Cardiac fibroblast (primary cell): ENCODE measurements around the gene DDX3X.
"Not testable (repeated sequence)": the region's sequence is repeated elsewhere in the genome, so short reads cannot be mapped to it uniquely, and the experiment has no call there.

Source experiments
- DNase-seq, 2 donors: peaks; one replicate each; pipeline versions ENCODE4 v3.0.0 to v3.0.0-alpha.2; 2010; ENCODE audit warnings: low read depth in 2 of 2
- H3K4me3 ChIP-seq, 2 donors: replicated peaks in 1 of 2; 1 replicate in 1 of 2; 2 replicates in 1 of 2; pipeline ENCODE4 v1.5.1; 2011; ENCODE audit warnings: low read depth in 2 of 2, low read length in 2 of 2, mild to moderate bottlenecking in 2 of 2, moderate library complexity in 1 of 2
- TF ChIP-seq, protein P1 (sequence below): IDR thresholded peaks from one replicate; pipeline ENCODE4 v1.5.1; 2011; ENCODE audit warnings: low read depth, mild to moderate bottlenecking, low read length, inconsistent platforms

The DDX3X gene

DNA sequence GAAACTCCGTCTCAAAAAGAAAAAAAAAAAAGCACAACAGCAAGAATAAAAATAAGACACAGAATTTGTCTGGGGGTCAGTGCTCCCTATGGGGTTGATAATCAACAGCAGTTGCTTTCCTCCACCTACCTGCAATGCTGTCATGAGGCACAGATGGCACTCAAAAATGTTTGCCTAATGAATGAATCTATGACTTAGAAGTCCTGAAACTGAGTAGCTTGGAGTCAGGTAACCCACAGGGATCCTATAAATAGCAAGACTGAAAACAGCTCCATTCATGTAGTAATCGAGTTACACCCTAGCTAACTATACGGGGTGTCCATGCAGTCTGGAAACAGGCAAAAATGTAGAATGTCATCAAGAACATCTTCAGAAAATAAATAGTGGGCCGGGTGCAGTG lies 19.8 kb upstream of the DDX3X start:
- no peak for DNase-seq
- H3K4me3 ChIP-seq, result no peak overlapping the region
- TF ChIP-seq, protein P1, sequence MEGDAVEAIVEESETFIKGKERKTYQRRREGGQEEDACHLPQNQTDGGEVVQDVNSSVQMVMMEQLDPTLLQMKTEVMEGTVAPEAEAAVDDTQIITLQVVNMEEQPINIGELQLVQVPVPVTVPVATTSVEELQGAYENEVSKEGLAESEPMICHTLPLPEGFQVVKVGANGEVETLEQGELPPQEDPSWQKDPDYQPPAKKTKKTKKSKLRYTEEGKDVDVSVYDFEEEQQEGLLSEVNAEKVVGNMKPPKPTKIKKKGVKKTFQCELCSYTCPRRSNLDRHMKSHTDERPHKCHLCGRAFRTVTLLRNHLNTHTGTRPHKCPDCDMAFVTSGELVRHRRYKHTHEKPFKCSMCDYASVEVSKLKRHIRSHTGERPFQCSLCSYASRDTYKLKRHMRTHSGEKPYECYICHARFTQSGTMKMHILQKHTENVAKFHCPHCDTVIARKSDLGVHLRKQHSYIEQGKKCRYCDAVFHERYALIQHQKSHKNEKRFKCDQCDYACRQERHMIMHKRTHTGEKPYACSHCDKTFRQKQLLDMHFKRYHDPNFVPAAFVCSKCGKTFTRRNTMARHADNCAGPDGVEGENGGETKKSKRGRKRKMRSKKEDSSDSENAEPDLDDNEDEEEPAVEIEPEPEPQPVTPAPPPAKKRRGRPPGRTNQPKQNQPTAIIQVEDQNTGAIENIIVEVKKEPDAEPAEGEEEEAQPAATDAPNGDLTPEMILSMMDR, result no peak

DNA sequence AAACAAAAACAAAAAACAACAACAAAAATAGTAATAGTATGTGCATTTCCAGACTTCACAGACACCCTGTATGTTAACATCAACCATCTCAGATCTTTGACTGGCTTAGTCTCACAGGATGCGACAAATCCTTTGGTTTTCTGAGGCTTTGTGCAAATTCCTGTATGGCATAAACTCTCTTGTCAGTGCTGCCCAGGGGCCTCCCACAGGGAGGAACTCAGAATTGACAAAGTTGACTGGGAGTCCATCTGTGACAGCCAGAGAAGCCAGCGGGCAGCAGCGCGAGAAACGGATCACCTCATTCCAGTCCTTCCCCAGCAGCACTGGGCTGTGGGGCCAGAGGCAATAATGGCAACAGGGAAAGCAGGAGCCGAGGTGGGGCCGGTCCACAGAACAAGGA lies 19.1 kb upstream of the DDX3X start:
- TF ChIP-seq, protein P1, result no peak
- no peak for DNase-seq
- no peak overlapping the region for H3K4me3 ChIP-seq

DNA sequence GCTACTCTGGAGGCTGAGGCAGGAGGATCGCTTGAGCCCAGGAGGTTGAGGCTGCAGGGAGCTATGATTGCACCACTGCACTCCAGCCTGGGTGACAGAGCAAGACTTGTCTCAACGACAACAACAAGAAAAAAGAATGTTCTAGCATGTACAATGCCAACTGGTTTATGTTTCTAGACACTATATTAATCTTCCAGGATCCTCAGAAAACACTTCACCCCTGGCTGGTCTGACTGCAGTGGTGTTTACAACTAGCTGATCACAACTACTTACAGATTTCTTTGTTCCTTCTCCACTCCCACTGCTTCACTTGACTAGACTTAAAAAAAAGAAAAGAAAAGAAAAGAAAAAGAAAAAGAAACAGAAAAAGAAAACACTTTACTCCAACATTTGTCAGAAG lies 17.7 kb upstream of the DDX3X start:
- DNase-seq, H3K4me3 ChIP-seq: not testable (repeated sequence)

DNA sequence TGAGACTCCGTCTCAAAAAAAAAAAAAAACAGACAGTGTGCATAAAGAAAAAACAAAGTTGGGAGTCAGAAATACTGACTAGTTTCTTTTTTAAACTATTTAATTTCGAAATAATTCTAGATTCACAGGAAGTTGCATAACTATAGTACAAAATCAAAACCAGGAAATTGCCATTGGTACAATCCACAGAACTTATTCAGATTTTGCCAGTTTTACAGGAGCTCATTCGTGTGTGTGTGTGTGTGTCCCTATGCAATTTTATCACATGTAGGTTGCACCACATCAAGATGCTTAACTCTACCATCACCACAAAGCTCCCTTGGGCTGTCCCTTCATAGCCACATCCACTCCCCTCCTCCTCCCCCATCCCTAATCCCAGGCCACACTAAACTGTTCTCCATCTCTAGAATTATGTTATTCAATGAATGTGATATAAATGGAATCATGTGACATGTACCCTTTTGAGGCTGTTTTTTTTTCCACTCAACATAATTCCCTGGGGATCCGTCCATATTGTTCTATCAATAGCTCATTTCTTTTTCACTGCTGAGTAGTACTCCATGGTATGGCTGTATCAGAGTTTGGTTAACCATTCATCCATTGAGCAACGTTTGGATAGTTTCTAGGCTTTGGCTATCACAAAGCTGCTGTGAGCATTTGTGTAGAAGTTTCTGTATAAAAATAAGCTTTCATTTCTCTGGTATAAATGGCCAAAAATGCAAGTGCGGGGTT lies 16.3 kb upstream of the DDX3X start:
- no peak overlapping the region for H3K4me3 ChIP-seq
- DNase-seq, result peak; percentile 63 to 64
- TF ChIP-seq, protein P1, result no peak

DNA sequence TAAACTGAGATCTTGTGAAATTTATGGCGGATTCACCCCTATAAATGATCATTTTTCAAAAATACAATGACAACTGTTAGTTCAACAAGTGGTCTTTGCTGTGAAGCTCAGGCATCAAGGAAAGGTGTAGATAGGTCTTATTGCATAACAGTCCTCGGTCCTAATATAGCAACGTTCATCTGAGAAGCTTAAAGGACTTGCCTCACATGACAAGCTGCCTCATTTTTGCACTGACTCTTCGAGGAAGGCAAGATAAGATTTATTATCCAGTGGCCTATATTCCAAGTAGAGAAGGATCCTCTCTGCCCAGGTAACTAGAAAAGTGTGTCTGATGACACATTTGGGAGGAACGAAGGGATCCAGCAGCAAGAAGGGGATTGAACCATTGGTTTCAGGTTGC lies 13.6 kb upstream of the DDX3X start:
- TF ChIP-seq, protein P1, result no peak
- DNase-seq, result no peak
- no peak overlapping the region for H3K4me3 ChIP-seq

DNA sequence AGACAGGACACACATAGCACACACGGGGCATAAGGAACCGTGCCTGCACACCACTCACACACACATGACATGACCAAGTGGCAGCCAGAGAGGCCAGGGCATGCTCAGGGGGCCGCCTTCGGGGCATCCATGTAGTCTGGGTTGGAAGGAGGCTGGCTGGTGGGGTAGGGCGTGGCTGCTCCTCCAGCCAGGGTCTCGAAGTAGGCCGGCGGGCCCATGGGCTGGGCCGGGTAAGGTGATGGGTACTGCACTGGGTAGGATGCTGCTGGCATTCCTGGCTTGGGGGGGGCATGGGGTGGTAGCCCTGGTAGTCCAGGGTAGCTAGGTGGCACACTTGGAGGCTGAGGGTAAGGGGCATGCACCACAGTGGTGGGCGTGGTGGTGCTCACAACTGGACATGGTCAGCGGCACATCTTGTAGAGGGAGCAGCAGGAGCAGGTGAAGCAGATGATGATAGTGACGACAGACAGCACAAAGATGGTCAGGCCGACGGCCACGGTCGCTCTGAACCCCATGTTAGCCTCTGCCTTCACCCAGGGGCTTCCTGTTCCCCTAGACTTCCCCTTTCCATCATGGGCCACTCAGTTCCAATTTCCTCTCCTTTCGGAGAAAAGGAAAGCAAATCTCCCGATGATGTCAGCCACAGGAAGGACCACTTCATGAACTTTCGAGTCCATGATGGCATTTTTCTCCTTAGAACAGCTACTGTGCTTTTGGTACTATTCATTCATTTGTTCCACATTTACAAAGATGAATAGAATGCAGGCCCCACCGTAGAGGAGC lies 10.9 kb upstream of the DDX3X start:
- H3K4me3 ChIP-seq, result no peak overlapping the region
- TF ChIP-seq, protein P1, result no peak
- no peak for DNase-seq

DNA sequence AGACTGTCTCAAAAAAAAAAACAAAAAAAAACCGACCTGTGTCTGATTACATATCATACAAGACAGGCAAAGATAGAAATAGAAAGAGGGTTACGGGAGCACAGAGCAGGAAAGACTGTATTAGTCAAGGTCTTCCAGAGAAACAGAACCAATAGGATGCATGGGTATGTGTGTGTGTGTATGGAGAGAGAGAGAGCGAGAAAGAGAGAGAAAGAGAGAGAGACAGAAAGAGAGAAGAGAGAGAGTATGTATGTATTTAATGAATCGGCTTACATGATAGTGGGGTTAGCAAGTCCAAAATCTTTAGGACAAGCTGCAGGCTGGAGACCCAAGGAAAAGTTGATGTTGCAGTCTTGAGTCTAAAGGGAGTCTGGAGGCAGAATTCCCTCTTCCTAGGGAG lies 7.5 kb upstream of the DDX3X start:
- no peak overlapping the region for H3K4me3 ChIP-seq
- DNase-seq, result no peak
- TF ChIP-seq, protein P1, result no peak
